ENCODE results near the gene CIDEC. TPM values are rescaled to one million over a fixed set of nuclear protein-coding genes. Genes with fewer than 3 reads are reported as not detected.

CIDEC gene
- total and polyA plus RNA-seq, 2 of the 13 experiments (the other 11 are each of a cell fraction or from before 2014, with no cell fraction given): 2.5 to 10.4 TPM

DNA sequence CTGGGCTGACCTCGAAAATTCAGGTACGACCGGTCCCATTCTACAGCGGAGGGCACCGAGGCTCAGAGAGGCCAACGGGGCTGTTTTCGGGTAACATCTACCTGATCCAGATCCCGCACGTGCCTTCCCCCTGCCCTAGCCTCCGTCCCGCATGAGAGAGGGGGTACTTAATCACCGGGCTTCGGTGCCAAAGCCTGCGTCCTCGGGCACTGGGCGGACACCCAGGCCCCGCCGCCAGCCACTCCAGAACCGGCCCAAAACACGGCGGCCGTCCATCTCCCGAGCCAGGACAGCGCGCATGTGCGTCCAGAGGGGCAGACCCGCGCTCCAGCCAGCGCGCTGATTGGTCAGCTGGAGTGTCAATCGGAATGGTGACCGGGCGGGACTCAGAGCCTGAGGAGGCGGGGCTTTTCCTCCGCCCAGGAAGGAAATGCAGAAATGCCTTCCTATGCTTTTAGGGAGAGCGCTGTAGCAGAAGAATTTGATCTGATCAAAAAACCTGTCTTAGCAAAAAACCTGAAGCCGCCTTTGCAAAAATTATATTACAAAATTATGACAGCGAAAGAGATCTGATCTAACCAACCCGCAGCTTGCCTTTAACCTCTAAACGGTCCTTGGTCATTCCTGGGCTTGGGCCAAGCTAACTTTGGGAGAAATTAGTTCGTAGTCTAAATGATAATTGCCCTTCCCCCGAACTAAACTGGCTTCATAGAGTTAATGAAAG is 36.2 kb downstream of the CIDEC start, which contains the start of gene RPUSD3 (continued):
- TF ChIP-seq GRHL1 (CRISPR knock-in tag; conservative IDR thresholded peaks at IDR 0.05) (no peak), YY1 (IDR thresholded peaks at IDR 0.05; ENCODE audit: insufficient read depth, insufficient replicate concordance, low read depth, low read length) (peak; percentile 47), SOX6 (IDR thresholded peaks at IDR 0.05) (no peak), SOX6 (CRISPR knock-in tag; IDR thresholded peaks at IDR 0.05) (peak; percentile 63; the same call in 1 of the 2 replicates), KLF6 (CRISPR knock-in tag; IDR thresholded peaks at IDR 0.05) (peak; percentile 27; the same call in 1 of the 2 replicates), IKZF5 (CRISPR knock-in tag; IDR thresholded peaks at IDR 0.05) (peak; percentile 21; the same call in 1 of the 2 replicates), ZNF768 (CRISPR knock-in tag; IDR thresholded peaks at IDR 0.05) (peak; percentile 61), STAT5B (CRISPR knock-in tag; IDR thresholded peaks at IDR 0.05) (no peak), POLR2AphosphoS2 (IDR thresholded peaks at IDR 0.05; ENCODE audit: low read depth, low read length) (no peak), ZNF367 (CRISPR knock-in tag; IDR thresholded peaks at IDR 0.05; ENCODE audit: borderline replicate concordance) (no peak), CSRNP2 (CRISPR knock-in tag; conservative IDR thresholded peaks at IDR 0.05; ENCODE audit: low read depth) (no peak), THAP11 (CRISPR knock-in tag; IDR thresholded peaks at IDR 0.05) (peak; percentile 58)
- TF ChIP-seq, protein P1, sequence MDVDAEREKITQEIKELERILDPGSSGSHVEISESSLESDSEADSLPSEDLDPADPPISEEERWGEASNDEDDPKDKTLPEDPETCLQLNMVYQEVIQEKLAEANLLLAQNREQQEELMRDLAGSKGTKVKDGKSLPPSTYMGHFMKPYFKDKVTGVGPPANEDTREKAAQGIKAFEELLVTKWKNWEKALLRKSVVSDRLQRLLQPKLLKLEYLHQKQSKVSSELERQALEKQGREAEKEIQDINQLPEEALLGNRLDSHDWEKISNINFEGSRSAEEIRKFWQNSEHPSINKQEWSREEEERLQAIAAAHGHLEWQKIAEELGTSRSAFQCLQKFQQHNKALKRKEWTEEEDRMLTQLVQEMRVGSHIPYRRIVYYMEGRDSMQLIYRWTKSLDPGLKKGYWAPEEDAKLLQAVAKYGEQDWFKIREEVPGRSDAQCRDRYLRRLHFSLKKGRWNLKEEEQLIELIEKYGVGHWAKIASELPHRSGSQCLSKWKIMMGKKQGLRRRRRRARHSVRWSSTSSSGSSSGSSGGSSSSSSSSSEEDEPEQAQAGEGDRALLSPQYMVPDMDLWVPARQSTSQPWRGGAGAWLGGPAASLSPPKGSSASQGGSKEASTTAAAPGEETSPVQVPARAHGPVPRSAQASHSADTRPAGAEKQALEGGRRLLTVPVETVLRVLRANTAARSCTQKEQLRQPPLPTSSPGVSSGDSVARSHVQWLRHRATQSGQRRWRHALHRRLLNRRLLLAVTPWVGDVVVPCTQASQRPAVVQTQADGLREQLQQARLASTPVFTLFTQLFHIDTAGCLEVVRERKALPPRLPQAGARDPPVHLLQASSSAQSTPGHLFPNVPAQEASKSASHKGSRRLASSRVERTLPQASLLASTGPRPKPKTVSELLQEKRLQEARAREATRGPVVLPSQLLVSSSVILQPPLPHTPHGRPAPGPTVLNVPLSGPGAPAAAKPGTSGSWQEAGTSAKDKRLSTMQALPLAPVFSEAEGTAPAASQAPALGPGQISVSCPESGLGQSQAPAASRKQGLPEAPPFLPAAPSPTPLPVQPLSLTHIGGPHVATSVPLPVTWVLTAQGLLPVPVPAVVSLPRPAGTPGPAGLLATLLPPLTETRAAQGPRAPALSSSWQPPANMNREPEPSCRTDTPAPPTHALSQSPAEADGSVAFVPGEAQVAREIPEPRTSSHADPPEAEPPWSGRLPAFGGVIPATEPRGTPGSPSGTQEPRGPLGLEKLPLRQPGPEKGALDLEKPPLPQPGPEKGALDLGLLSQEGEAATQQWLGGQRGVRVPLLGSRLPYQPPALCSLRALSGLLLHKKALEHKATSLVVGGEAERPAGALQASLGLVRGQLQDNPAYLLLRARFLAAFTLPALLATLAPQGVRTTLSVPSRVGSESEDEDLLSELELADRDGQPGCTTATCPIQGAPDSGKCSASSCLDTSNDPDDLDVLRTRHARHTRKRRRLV (CRISPR knock-in tag; IDR thresholded peaks at IDR 0.05): peak; percentile 84
- TF ChIP-seq, protein P2, sequence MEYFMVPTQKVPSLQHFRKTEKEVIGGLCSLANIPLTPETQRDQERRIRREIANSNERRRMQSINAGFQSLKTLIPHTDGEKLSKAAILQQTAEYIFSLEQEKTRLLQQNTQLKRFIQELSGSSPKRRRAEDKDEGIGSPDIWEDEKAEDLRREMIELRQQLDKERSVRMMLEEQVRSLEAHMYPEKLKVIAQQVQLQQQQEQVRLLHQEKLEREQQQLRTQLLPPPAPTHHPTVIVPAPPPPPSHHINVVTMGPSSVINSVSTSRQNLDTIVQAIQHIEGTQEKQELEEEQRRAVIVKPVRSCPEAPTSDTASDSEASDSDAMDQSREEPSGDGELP (IDR thresholded peaks at IDR 0.05; ENCODE audit: borderline replicate concordance, low read depth): no peak
- TF ChIP-seq, protein P3, sequence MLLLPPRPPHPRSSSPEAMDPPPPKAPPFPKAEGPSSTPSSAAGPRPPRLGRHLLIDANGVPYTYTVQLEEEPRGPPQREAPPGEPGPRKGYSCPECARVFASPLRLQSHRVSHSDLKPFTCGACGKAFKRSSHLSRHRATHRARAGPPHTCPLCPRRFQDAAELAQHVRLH (CRISPR knock-in tag; IDR thresholded peaks at IDR 0.05; ENCODE audit: borderline replicate concordance, low read depth): no peak
- TF ChIP-seq, protein P4, sequence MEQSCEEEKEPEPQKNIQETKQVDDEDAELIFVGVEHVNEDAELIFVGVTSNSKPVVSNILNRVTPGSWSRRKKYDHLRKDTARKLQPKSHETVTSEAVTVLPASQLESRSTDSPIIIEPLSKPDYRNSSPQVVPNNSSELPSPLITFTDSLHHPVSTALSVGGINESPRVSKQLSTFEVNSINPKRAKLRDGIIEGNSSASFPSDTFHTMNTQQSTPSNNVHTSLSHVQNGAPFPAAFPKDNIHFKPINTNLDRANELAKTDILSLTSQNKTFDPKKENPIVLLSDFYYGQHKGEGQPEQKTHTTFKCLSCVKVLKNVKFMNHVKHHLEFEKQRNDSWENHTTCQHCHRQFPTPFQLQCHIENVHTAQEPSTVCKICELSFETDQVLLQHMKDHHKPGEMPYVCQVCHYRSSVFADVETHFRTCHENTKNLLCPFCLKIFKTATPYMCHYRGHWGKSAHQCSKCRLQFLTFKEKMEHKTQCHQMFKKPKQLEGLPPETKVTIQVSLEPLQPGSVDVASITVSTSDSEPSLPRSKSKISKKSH (CRISPR knock-in tag; IDR thresholded peaks at IDR 0.05; ENCODE audit: borderline replicate concordance): peak; percentile 62; the same call in 1 of the 2 replicates

Data from HepG2 (cell line).